Stomach (tissue), 9 donors: ENCODE results near the gene EDEM3. TPM values are rescaled to one million over a fixed set of nuclear protein-coding genes. Genes with fewer than 3 reads are reported as not detected.

Experiments
- DNase-seq, 2 donors: peaks; one replicate each; pipeline versions ENCODE4 v3.0.0 to v3.0.0-alpha.2; 2013 to 2019
- H3K27ac ChIP-seq, 5 donors: fragments of 200-600 bp in 4 of 5; sonication (generic) in 4 of 5; one replicate each; pipeline ENCODE4 v1.5.1; 2013 to 2019; ENCODE audit warnings: mild to moderate bottlenecking in 1 of 5, moderate library complexity in 1 of 5
- H3K27me3 ChIP-seq, 3 donors: fragments of 200-600 bp; sonication (generic); one replicate each; pipeline ENCODE4 v1.5.1; 2017 to 2019; ENCODE audit warnings: mixed run types in 1 of 3
- H3K36me3 ChIP-seq, 4 donors: fragments of 200-600 bp; sonication (generic); 1 replicate in 3 of 4; 2 replicates in 1 of 4; pipeline ENCODE4 v1.5.1; 2016 to 2019
- H3K4me1 ChIP-seq, 4 donors: fragments of 200-600 bp; sonication (generic); one replicate each; pipeline ENCODE4 v1.5.1; 2016 to 2019
- H3K4me3 ChIP-seq, 4 donors: fragments of 200-600 bp; sonication (generic) in 3 of 4; one replicate each; pipeline ENCODE4 v1.5.1; 2016 to 2019; ENCODE audit warnings: mild to moderate bottlenecking in 1 of 4
- H3K9me3 ChIP-seq, 4 donors: fragments of 200-600 bp; sonication (generic); one replicate each; pipeline ENCODE4 v1.5.1; 2016 to 2019
- EP300 ChIP-seq: sonication (generic); formaldehyde crosslinking; IDR thresholded peaks from one replicate; pipeline ENCODE4 v1.6.1; 2017; ENCODE audit warnings: antibody characterized with exemption
- POLR2A ChIP-seq, 4 donors: fragments of 450-650 bp; IDR thresholded peaks; one replicate each; pipeline ENCODE4 v1.6.1; 2016; ENCODE audit warnings: antibody characterized with exemption in 4 of 4, control low read depth in 2 of 4, mild to moderate bottlenecking in 1 of 4, moderate library complexity in 1 of 4
- POLR2AphosphoS5 ChIP-seq, 3 donors: sonication (generic); formaldehyde crosslinking; IDR thresholded peaks; one replicate each; pipeline ENCODE4 v1.6.1; 2016; ENCODE audit warnings: antibody characterized with exemption in 3 of 3
- WGBS, 5 donors: extraction: QIAGEN DNeasy Blood & Tissue Kit in 3 of 5; methylation state at CpG; one replicate each; pipeline versions ENCODE4 v1.1.5 to v1.1.7; 2013 to 2018; 5-methylcytosine and 5-hydroxymethylcytosine counted together
- intact Hi-C: fragments of 100-400 bp; cut with DNase I; formaldehyde crosslinking; loops from one replicate; pipeline ENCODE4 v1.15.1; 2023; ENCODE audit warnings: low total_unique reads
- polyA plus RNA-seq, 3 donors: library from polyadenylated mRNA; stranded (reverse); fragments of 200-250 nt; gene quantifications; one replicate each; pipeline ENCODE4 v1.2.3, GENCODE V29; 2013
- total RNA-seq, 5 donors: library from RNA; depleted of rRNA; stranded (reverse); fragments of >200 nt; gene quantifications; one replicate each; pipeline versions ENCODE4 v1.1.0 to v1.2.3, GENCODE V29; 2014 to 2016
- TF ChIP-seq, protein P1 (sequence below), 7 experiments: fragments of 450-650 bp in 4 of 7; fragments of 200-600 bp in 3 of 7; sonication (generic) in 3 of 7; IDR thresholded peaks; one replicate each; pipeline ENCODE4 v1.5.1; 2016 to 2019; ENCODE audit warnings: antibody characterized with exemption in 7 of 7, control low read depth in 2 of 7, mild to moderate bottlenecking in 1 of 7
- donor health status: healthy with polysubstance abuse.
- donor health status: Bipolar disorder and iron deficiency.
- donor health status: healthy.

EDEM3 gene
- total and polyA plus RNA-seq, 8 donors = 8.1 to 144 (median 24.9) TPM

- Histone ChIP-seq H3K4me1 (peaks cover 0 to 14% (median 8%) of the 10 kb centered on the region in 4 donors), H3K9me3 (no peaks in the 10 kb centered on the region), H3K36me3 (peaks cover 17 to 71% (median 70%) of the 10 kb centered on the region in 4 donors), H3K27me3 (no peaks in the 10 kb centered on the region), H3K27ac (no peak overlapping the region), H3K4me3 (no peak overlapping the region)
- no peak for DNase-seq
- intact Hi-C loops = no loop called here
- TF ChIP-seq EP300 = no peak
- TF ChIP-seq POLR2A (IDR thresholded peaks at IDR 0.05) = no peak
- TF ChIP-seq, protein P1, sequence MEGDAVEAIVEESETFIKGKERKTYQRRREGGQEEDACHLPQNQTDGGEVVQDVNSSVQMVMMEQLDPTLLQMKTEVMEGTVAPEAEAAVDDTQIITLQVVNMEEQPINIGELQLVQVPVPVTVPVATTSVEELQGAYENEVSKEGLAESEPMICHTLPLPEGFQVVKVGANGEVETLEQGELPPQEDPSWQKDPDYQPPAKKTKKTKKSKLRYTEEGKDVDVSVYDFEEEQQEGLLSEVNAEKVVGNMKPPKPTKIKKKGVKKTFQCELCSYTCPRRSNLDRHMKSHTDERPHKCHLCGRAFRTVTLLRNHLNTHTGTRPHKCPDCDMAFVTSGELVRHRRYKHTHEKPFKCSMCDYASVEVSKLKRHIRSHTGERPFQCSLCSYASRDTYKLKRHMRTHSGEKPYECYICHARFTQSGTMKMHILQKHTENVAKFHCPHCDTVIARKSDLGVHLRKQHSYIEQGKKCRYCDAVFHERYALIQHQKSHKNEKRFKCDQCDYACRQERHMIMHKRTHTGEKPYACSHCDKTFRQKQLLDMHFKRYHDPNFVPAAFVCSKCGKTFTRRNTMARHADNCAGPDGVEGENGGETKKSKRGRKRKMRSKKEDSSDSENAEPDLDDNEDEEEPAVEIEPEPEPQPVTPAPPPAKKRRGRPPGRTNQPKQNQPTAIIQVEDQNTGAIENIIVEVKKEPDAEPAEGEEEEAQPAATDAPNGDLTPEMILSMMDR (IDR thresholded peaks at IDR 0.05) = no peak
- no peak for TF ChIP-seq POLR2AphosphoS5 (IDR thresholded peaks at IDR 0.05)
Measured at GRCh38 chr1:184734980-184735379, 19.7 kb downstream of the EDEM3 start.

GRCh38 chr1:184724843-184725242 is 29.8 kb downstream of the EDEM3 start:
- TF ChIP-seq, protein P1 (IDR thresholded peaks at IDR 0.05) = no peak
- TF ChIP-seq POLR2A (IDR thresholded peaks at IDR 0.05) (no peak), POLR2AphosphoS5 (IDR thresholded peaks at IDR 0.05) (no peak), EP300 (no peak)
- Histone ChIP-seq H3K4me3 (no peak overlapping the region), H3K36me3 (peaks cover 13 to 92% (median 81%) of the 10 kb centered on the region in 4 donors), H3K27me3 (no peaks in the 10 kb centered on the region), H3K27ac (no peak overlapping the region), H3K4me1 (no peaks in the 10 kb centered on the region), H3K9me3 (no peaks in the 10 kb centered on the region)
- WGBS, 5 donors = 95 to 99% (median 96%) methylated on average over 3 of the region's 3 CpGs
- intact Hi-C loops = no loop called here
- no peak for DNase-seq

DNA sequence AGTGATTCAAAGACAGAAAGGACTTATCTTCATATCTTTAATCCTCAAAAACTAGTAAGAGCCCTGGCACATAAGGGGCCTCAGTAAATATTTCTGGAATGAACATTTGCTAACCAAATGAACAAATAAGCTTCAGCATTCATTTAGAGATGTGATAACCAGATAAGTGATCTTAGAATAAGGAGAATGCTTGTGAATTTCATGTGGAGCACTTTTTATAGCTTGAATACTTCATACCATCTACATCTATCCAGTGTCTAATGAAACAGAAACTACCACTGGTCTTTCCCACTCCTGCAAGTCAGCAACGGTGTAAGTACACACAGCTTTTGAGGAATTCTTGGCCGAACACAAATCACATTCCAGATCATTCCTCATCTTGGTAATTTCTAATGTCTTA is 38.5 kb downstream of the EDEM3 start:
- H3K9me3 ChIP-seq = no peaks in the 10 kb centered on the region
- no peak for DNase-seq
- TF ChIP-seq POLR2AphosphoS5 (IDR thresholded peaks at IDR 0.05) (no peak), EP300 (no peak), POLR2A (IDR thresholded peaks at IDR 0.05) (no peak)
- TF ChIP-seq, protein P1 (IDR thresholded peaks at IDR 0.05) = no peak
- no peaks in the 10 kb centered on the region for H3K27me3 ChIP-seq
- WGBS, 5 donors = 68 to 80% (median 74%) methylated on average over 2 of the region's 2 CpGs
- intact Hi-C loops = no loop called here
- H3K36me3 ChIP-seq = peaks cover 61 to 100% (median 99%) of the 10 kb centered on the region in 4 donors
- no peaks in the 10 kb centered on the region for H3K4me1 ChIP-seq
- H3K27ac ChIP-seq = no peak overlapping the region
- H3K4me3 ChIP-seq = no peak overlapping the region

DNA sequence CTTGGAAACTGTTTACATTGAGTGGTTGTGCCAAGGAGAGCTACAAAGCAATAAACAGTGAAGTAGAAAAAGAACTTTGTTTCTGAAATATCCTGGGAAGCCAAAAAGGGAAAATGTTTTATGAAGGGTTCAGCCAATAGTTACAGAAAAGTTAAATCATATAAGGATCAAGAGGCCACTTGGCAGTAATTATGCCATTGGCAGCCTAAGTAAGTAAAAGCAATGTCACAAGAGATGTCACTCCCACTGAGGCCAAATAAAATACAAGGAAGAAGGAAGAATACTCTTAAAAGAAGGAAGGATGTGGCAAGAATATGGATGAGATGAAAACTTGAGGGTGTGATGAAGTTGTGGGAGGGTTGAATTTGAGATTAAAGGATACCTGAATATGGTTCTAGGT is 45.2 kb downstream of the EDEM3 start:
- DNase-seq = no peak
- intact Hi-C loops = no loop called here
- Histone ChIP-seq H3K4me3 (no peak overlapping the region), H3K4me1 (no peaks in the 10 kb centered on the region), H3K27me3 (no peaks in the 10 kb centered on the region), H3K36me3 (peaks cover 66 to 100% (median 100%) of the 10 kb centered on the region in 4 donors), H3K9me3 (no peaks in the 10 kb centered on the region), H3K27ac (no peak overlapping the region)
- TF ChIP-seq EP300 = no peak
- TF ChIP-seq POLR2A (IDR thresholded peaks at IDR 0.05) = no peak
- TF ChIP-seq, protein P1 (IDR thresholded peaks at IDR 0.05) = no peak
- TF ChIP-seq POLR2AphosphoS5 (IDR thresholded peaks at IDR 0.05) = no peak
